H1 (cell line): ENCODE results near the gene LGI4. TPM values are rescaled to one million over a fixed set of nuclear protein-coding genes. Genes with fewer than 3 reads are reported as not detected.

Experiments
- CHD2 ChIP-seq: IDR thresholded peaks from 2 replicates; pipeline ENCODE4 v1.6.1; 2012; ENCODE audit warnings: low read length, improper control_type of control experiment
- CREB1 ChIP-seq: IDR thresholded peaks from 2 replicates; pipeline ENCODE4 v1.6.1; 2012; ENCODE audit warnings: inconsistent platforms
- CTCF ChIP-seq, 3 experiments: IDR thresholded peaks; 1 replicate in 2 of 3; 2 replicates in 1 of 3; pipeline versions ENCODE4 v1.5.1 to v1.6.1; 2011; ENCODE audit warnings: low read length in 3 of 3, mild to moderate bottlenecking in 3 of 3, inconsistent platforms in 2 of 3, low read depth in 1 of 3, moderate library complexity in 1 of 3; ENCODE audit not compliant: insufficient read depth in 1 of 3; ENCODE audit errors: control extremely low read depth in 1 of 3
- E2F6 ChIP-seq: IDR thresholded peaks from 2 replicates; pipeline ENCODE4 v1.6.1; 2012; ENCODE audit warnings: inconsistent platforms
- EGR1 ChIP-seq: IDR thresholded peaks from 2 replicates; pipeline ENCODE4 v1.6.1; 2011; ENCODE audit warnings: low read depth, low read length, borderline replicate concordance
- FOSL1 ChIP-seq: IDR thresholded peaks from 2 replicates; pipeline ENCODE4 v1.6.1; 2011; ENCODE audit warnings: mild to moderate bottlenecking, low read depth, low read length, moderate library complexity; ENCODE audit not compliant: insufficient read depth
- HDAC2 ChIP-seq, 2 experiments: fragments of 300-600 bp in 1 of 2; sonication (generic) in 1 of 2; IDR thresholded peaks; 2 replicates each; pipeline ENCODE4 v1.6.1; 2011 to 2012; ENCODE audit warnings: low read depth in 2 of 2, low read length in 2 of 2, mild to moderate bottlenecking in 2 of 2, moderate library complexity in 2 of 2, borderline replicate concordance in 1 of 2, inconsistent platforms in 1 of 2
- JUN ChIP-seq: IDR thresholded peaks from 2 replicates; pipeline ENCODE4 v1.6.1; 2011; ENCODE audit warnings: low read depth, mild to moderate bottlenecking, improper control_type of control experiment, low read length
- MAFK ChIP-seq: IDR thresholded peaks from 2 replicates; pipeline ENCODE4 v1.6.1; 2012; ENCODE audit warnings: low read depth, mild to moderate bottlenecking, improper control_type of control experiment, low read length
- MAX ChIP-seq: IDR thresholded peaks from 2 replicates; pipeline ENCODE4 v1.6.1; 2012; ENCODE audit warnings: inconsistent platforms
- POU5F1 ChIP-seq: IDR thresholded peaks from 2 replicates; pipeline ENCODE4 v1.6.1; 2011; ENCODE audit warnings: low read depth, mild to moderate bottlenecking, low read length, moderate library complexity
- RAD21 ChIP-seq, 2 experiments: IDR thresholded peaks in 1 of 2; conservative IDR thresholded peaks in 1 of 2; 2 replicates each; pipeline ENCODE4 v1.6.1; 2011; ENCODE audit warnings: low read depth in 2 of 2, low read length in 2 of 2, improper control_type of control experiment in 1 of 2, inconsistent platforms in 1 of 2, mild to moderate bottlenecking in 1 of 2, moderate library complexity in 1 of 2
- SP1 ChIP-seq: IDR thresholded peaks from 2 replicates; pipeline ENCODE4 v1.6.1; 2011; ENCODE audit warnings: low read depth, low read length
- SP2 ChIP-seq: IDR thresholded peaks from 2 replicates; pipeline ENCODE4 v1.6.1; 2012; ENCODE audit warnings: mild to moderate bottlenecking, low read length, inconsistent platforms
- SP4 ChIP-seq: IDR thresholded peaks from 2 replicates; pipeline ENCODE4 v1.6.1; 2012; ENCODE audit warnings: low read length, inconsistent platforms
- TEAD4 ChIP-seq: IDR thresholded peaks from 2 replicates; pipeline ENCODE4 v1.6.1; 2012; ENCODE audit warnings: low read depth, low read length, inconsistent platforms, mixed read lengths
- ZNF274 ChIP-seq: IDR thresholded peaks from 2 replicates; pipeline ENCODE4 v1.7.0; 2012; ENCODE audit warnings: low read length, borderline replicate concordance; ENCODE audit errors: extremely low read depth
- polyA plus RNA-seq, 7 experiments: library from polyadenylated mRNA; depleted of rRNA in 3 of 7; stranded (reverse) in 5 of 7; unstranded in 2 of 7; fragments of >200 nt in 5 of 7; fragments of 200-250 nt in 2 of 7; gene quantifications; 1 replicate in 5 of 7; 2 replicates in 1 of 7; 4 replicates in 1 of 7; pipeline versions ENCODE4 v1.2.1 to v1.2.3, GENCODE V29; 2011 to 2013; ENCODE audit warnings: missing spikeins in 2 of 7, mixed read lengths in 2 of 7
- total RNA-seq: library from RNA; stranded (reverse); fragmentation: NEBNext Ultra II Directional; extraction: Animal tissue kit (Norgen Biotek cat#: 25700); gene quantifications from 2 replicates; pipeline ENCODE4 v1.2.1, GENCODE V29; 2021

Gene LGI4
- total and polyA plus RNA-seq, 2 of the 8 experiments (the other 6 are each of a cell fraction or from before 2014, with no cell fraction given) = 2.0 to 8.2 TPM

- TF ChIP-seq HDAC2 (IDR thresholded peaks at IDR 0.05; ENCODE audit: borderline replicate concordance in 1 of 2, low read depth in 2 of 2, low read length in 2 of 2) (no peak), MAX (0 out of 2 replicates have a peak, but pooled peaks have one; percentile 17), TEAD4 (0 out of 2 replicates have a peak, but pooled peaks have one; percentile 26), E2F6 (no peak), RAD21 (IDR thresholded peaks at IDR 0.05 in 1 of 2, conservative IDR thresholded peaks at IDR 0.05 in 1 of 2; ENCODE audit: low read depth in 2 of 2, low read length in 2 of 2) (peak; percentile 86 to 91), MAFK (no peak), POU5F1 (no peak), SP2 (no peak), SP4 (peak; percentile 77; the same call in 1 of the 2 replicates), JUN (no peak), ZNF274 (no peak), SP1 (peak; percentile 22; the same call in 1 of the 2 replicates), EGR1 (no peak), CTCF (IDR thresholded peaks at IDR 0.05; ENCODE audit: control extremely low read depth in 1 of 3, insufficient read depth in 1 of 3, low read depth in 1 of 3, low read length in 3 of 3) (peak; percentile 92 to 99 (median 94)), FOSL1 (no peak), CHD2 (no peak), CREB1 (0 out of 2 replicates have a peak, but pooled peaks have one; percentile 16)
Measured at GRCh38 chr19:35114353-35115176, 20.3 kb downstream of the LGI4 start (continued).
